HG02885 (cell line): Measurements from ENCODE around the gene LAMC3.

Source experiments
- ATAC-seq: cut with Tn5 transposase; IDR thresholded peaks from one replicate; pipeline ENCODE4 v1.9.1; 2021; ENCODE audit warnings: mild to moderate bottlenecking; ENCODE audit not compliant: unreplicated experiment, poor library complexity

LAMC3 gene

GRCh38 chr9:131129183-131129582, 120.2 kb downstream of the LAMC3 start:
- ATAC-seq: no peak

DNA sequence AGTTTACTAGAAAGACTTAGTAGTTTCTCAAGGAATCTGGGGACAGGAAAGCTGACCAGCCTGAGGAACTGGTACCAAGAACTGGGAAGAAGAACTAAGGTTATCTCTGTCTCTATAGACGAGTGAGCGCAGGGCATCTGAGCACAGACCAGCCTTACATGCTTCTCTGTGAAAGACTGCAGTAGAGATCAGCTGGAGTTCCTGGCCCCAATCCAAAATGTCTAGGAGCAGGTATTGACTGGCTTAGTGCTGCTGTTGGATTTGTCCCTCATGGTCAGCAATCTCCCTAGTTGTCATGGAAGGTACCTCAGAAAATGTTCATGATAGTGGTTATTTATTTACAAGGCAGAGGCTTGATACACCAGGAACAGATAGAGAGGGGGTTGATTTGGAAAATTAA, 129.7 kb downstream of the LAMC3 start:
- no peak for ATAC-seq

GRCh38 chr9:131140112-131140511, 131.1 kb downstream of the LAMC3 start:
- no peak for ATAC-seq

DNA sequence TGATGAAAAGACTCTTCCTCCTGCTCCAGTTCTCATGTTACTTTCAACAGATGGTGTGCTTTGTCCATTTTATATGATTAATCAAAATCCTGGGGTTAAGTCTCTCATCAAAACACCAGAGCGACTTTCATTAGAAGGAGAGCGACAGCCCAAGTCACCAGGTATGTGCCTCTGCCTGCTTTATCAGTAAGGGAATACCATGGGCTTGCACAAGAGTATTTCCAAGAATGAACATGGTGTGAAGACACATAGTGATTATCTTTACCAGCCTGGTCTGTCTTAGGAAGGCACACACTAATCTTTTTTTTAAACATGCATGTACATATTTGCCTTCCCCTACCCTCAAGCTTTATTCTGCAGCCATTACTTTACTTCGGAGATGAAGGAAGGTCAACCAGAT, 131.6 kb downstream of the LAMC3 start:
- ATAC-seq: no peak

DNA sequence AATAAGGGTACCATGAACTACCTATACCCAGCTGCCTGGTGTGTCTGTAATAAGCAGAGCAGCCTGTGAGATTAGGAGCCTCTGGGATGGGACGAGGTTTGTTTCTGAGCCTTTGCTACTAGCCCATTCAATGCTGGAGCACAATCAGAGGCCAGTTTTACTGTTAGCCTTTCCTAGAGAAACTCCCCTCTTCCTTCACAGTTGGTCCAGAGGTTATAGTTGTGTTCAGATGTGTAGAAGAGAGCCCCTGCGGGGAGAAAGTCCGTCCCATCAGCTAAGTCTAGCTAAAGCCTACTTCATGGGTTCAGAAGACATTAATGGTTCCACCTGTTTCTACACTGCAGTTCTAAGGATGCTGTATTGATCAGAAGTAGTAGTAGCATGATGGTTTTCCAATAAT, 133.2 kb downstream of the LAMC3 start:
- ATAC-seq: no peak
